Activated T-helper 1 cell treated with anti-CD3 and anti-CD28 coated beads, Interleukin-12 subunit alpha, Interleukin-12 subunit beta, Interleukin-2, Interleukin-4 antibody, amounts not matched to agents 30 ng/mL and 10 ng/mL and 1 ng/mL, durations not matched to agents 14 hours and 24 hours and 36 hours (primary cell): Measurements from ENCODE around the gene CDKN2A. TPM values are rescaled to one million over a fixed set of nuclear protein-coding genes. Genes with fewer than 3 reads are reported as not detected.
A peak's percentile ranks its signal among the peaks of the same experiment; 100 is the strongest.

Experiments used
- DNase-seq: peaks from one replicate; pipeline ENCODE4 v3.0.0; 2021; ENCODE audit warnings: low spot score
- H3K27ac Mint-ChIP-seq: one replicate; pipeline ENCODE4 v1.8.0; 2021; ENCODE audit warnings: mild to moderate bottlenecking, mixed read lengths
- H3K27me3 Mint-ChIP-seq: one replicate; pipeline ENCODE4 v1.8.0; 2022; ENCODE audit warnings: mild to moderate bottlenecking, moderate library complexity, mixed read lengths; ENCODE audit not compliant: insufficient read depth
- H3K36me3 Mint-ChIP-seq: one replicate; pipeline ENCODE4 v1.8.0; 2021; ENCODE audit warnings: low read depth, mixed read lengths
- H3K4me1 Mint-ChIP-seq: one replicate; pipeline ENCODE4 v1.8.0; 2021; ENCODE audit warnings: low read depth, mixed read lengths
- H3K4me3 Mint-ChIP-seq: one replicate; pipeline ENCODE4 v1.8.0; 2021; ENCODE audit warnings: mild to moderate bottlenecking, moderate library complexity, mixed read lengths
- H3K9me3 Mint-ChIP-seq: one replicate; pipeline ENCODE4 v1.8.0; 2021; ENCODE audit warnings: mixed read lengths
- intact Hi-C: fragments of 100-400 bp; cut with micrococcal nuclease; formaldehyde crosslinking; loops from one replicate; pipeline ENCODE4 v1.15.1; 2024
- total RNA-seq: library from RNA; stranded (reverse); gene quantifications from 2 replicates; pipeline ENCODE4 v1.2.3, GENCODE V29; 2022

The CDKN2A gene
- total RNA-seq, 1 donor from 2014 or later = 5.0 TPM

DNA sequence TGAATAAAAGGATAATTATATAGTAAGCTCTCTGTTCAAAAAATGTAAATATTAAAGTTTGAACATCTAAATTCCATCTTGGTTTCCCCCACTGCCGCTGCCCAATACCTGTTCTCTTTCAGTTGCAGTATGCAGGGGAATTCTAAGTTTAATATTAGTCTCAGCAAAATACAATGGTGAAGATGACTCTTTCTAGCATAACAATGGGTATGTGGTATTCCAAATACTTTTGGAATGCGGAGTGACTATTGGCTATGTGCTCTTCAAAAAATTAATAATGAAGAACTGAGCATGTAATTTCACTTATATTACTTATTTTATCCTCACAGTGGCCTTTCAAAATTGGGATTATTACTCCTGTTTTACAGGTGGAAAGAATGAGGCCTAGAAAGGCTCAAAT is 3.8 kb upstream of the CDKN2A start:
- H3K4me3 Mint-ChIP-seq = no peak overlapping the region
- intact Hi-C loops = no loop called here
- H3K9me3 Mint-ChIP-seq = no peaks in the 10 kb centered on the region
- no peak for DNase-seq
- H3K4me1 Mint-ChIP-seq = peaks cover 29% of the 10 kb centered on the region
- peaks cover 14% of the 10 kb centered on the region for H3K36me3 Mint-ChIP-seq
- H3K27ac Mint-ChIP-seq = no peak overlapping the region
- H3K27me3 Mint-ChIP-seq = peaks cover 64% of the 10 kb centered on the region

DNA sequence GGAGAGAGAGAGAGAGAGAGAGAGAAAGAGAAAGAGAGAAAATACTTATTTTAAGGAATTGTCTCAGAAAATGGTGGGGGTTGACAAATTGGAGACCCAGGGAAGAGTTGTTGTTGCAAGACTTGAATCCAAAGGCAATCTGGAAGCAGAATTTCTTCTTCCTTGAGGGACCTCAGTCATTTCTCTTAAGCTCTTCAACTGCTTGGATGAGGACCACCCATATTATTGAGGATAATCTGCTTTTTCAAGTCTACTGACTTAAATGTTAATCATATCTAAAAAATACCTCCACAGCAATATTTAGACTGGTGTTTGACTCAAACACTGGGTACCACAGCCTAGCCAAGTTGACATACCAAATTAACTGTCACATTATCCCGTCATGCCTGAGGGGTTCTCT is 3.3 kb upstream of the CDKN2A start:
- H3K4me3 Mint-ChIP-seq = no peak overlapping the region
- H3K4me1 Mint-ChIP-seq = peaks cover 30% of the 10 kb centered on the region
- intact Hi-C loops = no loop called here
- peaks cover 60% of the 10 kb centered on the region for H3K27me3 Mint-ChIP-seq
- peaks cover 13% of the 10 kb centered on the region for H3K36me3 Mint-ChIP-seq
- H3K27ac Mint-ChIP-seq = no peak overlapping the region
- no peaks in the 10 kb centered on the region for H3K9me3 Mint-ChIP-seq
- no peak for DNase-seq

DNA sequence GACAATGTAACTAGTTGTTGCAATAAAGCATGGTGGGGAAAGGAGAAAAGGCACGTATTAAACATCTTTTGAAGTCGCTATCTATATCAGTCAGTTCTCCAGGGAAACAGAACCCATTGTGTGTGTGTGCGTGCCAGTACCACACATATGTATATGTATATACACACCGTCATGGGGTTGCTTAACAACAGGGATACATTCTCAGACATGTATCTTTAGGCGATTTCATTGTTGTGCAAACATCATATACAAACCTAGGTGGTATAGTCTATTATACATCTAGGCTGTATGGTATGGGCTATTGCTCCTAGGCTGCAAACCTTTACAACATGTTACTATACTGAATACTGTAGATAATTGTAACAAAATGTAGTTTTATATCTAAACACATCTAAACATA is 2.7 kb upstream of the CDKN2A start:
- peaks cover 13% of the 10 kb centered on the region for H3K36me3 Mint-ChIP-seq
- intact Hi-C loops = no loop called here
- no peak for DNase-seq
- H3K9me3 Mint-ChIP-seq = no peaks in the 10 kb centered on the region
- peak overlapping the region; percentile 19 for H3K27ac Mint-ChIP-seq
- peaks cover 54% of the 10 kb centered on the region for H3K27me3 Mint-ChIP-seq
- H3K4me3 Mint-ChIP-seq = peak overlapping the region; percentile 94
- H3K4me1 Mint-ChIP-seq = peaks cover 30% of the 10 kb centered on the region

DNA sequence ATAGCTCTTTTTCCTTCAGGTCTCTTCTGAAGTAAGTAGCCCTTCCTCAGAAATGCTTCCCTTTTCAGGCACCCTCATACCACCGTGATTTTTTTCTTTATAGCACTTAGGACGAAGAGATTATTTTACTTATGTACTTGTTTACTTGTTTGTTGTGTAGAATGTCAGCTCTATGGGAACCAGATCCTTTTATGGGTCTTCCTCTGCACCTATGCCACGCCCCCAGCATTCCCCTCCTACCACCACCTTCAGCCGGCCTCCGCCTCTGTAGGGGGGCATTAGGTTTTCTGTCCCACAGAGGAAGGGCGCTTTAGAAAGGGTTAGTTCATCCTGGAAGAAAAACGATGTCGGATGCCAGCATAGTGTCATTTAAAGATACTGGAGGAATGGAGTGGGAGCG is 2.2 kb upstream of the CDKN2A start:
- Mint-ChIP-seq H3K4me3 (peak overlapping the region; percentile 94), H3K4me1 (peaks cover 32% of the 10 kb centered on the region), H3K36me3 (peaks cover 15% of the 10 kb centered on the region), H3K9me3 (no peaks in the 10 kb centered on the region), H3K27me3 (peaks cover 50% of the 10 kb centered on the region), H3K27ac (peak overlapping the region; percentile 19)
- no peak for DNase-seq
- intact Hi-C loops = no loop called here

DNA sequence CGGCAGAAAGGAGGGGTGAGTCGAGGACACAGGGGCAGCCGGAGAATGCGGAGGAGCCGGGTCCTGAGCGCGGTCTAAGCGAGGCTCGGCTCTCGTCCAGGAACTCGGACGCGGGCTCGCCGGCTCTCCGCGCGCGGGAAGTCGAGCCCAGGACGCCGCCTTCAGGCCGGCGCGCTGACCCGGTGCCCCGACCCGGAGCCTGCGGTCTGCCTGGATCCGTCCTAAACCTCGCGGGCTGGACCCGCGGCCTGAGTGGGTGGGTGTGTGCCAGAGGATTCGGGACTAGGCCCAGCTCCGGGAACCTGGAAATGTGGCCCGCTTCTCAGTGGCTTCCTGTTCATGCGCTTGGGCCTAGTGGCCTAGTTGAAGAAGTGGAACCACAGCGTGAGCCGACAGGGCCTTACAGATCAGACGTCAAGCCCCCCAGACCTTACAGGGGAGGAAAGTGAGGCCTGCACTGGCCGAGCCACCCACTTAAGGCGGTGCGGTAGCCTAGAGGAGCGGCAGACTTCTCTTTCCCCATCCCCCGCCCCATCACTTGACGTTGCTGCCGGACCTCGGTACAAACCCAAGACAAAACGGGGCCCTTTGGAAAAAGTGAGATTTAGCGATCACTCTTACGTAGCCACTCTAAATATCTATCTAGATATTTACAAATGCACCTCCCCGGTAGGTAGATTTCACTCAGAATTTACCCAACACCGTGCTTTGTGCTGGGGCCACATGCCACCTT is 1.6 kb upstream of the CDKN2A start:
- intact Hi-C loops = loop anchor here (1.0 kb wide), 3 partner anchors 9 to 123 kb away; no protein-coding TSS in a partner anchor
- peaks cover 35% of the 10 kb centered on the region for H3K4me1 Mint-ChIP-seq
- peaks cover 17% of the 10 kb centered on the region for H3K36me3 Mint-ChIP-seq
- peak overlapping the region; percentile 94 for H3K4me3 Mint-ChIP-seq
- no peaks in the 10 kb centered on the region for H3K9me3 Mint-ChIP-seq
- peak overlapping the region; percentile 97 for H3K27ac Mint-ChIP-seq
- no peak for DNase-seq
- peaks cover 44% of the 10 kb centered on the region for H3K27me3 Mint-ChIP-seq

DNA sequence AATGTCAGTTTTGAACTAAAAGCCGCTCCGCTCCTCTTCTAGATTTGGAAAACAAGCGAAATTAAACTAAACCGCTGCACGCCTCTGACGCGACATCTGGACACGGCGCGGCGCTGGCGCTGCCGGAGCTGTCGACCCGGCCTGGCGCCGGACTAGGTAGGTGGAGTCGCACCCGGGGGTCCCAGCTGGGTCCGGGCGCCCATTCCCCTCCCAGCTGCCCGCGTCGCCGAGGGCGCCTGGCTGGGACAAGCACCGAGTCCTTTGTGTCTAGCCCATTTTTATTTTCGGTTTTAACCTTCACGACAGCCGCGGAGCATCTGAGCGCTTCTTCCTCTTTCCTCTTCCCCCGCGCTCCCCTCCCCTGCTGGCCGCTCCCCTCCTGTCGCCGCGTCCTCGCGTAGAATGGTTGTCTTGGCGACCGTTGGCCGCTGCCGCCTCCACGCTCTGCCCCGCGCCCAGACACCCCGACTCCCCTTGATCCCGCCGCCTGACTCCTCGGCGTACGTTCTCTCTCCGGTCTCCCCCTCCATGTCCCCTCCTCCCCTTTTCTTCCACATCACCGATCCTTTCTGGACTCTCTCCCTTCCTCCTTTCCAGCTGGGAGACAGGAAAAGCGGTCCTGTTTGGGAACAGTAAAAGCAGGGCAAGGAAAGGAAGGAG is 944 bp upstream of the CDKN2A start:
- DNase-seq = peak; percentile 80
- peaks cover 45% of the 10 kb centered on the region for H3K27me3 Mint-ChIP-seq

DNA sequence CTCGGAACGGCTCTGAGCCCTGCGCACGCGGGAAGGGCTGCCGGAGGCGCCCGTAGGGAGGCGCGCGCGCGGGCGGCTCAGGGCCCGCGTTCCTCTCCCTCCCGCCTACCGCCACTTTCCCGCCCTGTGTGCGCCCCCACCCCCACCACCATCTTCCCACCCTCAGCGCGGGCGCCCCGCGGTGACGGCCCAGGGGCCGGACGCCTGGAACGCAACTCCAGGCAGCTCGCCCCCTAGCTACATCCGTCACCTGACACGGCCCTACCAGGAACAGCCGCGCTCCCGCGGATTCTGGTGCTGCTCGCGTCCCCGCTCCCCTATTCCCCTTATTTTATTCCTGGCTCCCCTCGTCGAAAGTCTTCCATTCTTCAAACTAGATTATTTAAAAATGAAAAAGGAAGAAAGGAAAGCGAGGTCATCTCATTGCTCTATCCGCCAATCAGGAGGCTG is 389 bp upstream of the CDKN2A start, which contains the start of gene CDKN2B-AS1:
CDKN2B-AS1 (plus strand) TSS at position 236 of the 450 bp plus-strand sequence.
- peak within 1 kb of the TSS; percentile 97 for H3K27ac Mint-ChIP-seq
- peaks cover 3% of the 10 kb centered on the region for H3K9me3 Mint-ChIP-seq
- peak within 1 kb of the TSS; percentile 94 for H3K4me3 Mint-ChIP-seq
- peaks cover 26% of the 10 kb centered on the region for H3K36me3 Mint-ChIP-seq
- intact Hi-C loops = loop anchor here (1.0 kb wide), 4 partner anchors 7 to 125 kb away; no protein-coding TSS in a partner anchor
- H3K27me3 Mint-ChIP-seq = peaks cover 45% of the 10 kb centered on the region
- peaks cover 48% of the 10 kb centered on the region for H3K4me1 Mint-ChIP-seq
- peak; percentile 38 for DNase-seq

More for the DNA sequence above, 944 bp upstream of the CDKN2A start:
- H3K27ac Mint-ChIP-seq = peak overlapping the region; percentile 97
- intact Hi-C loops = loop anchor here (1.0 kb wide), 3 partner anchors 8 to 124 kb away; no protein-coding TSS in a partner anchor
- no peaks in the 10 kb centered on the region for H3K9me3 Mint-ChIP-seq
- H3K4me3 Mint-ChIP-seq = peak overlapping the region; percentile 94
- peaks cover 21% of the 10 kb centered on the region for H3K36me3 Mint-ChIP-seq
- peaks cover 42% of the 10 kb centered on the region for H3K4me1 Mint-ChIP-seq

DNA sequence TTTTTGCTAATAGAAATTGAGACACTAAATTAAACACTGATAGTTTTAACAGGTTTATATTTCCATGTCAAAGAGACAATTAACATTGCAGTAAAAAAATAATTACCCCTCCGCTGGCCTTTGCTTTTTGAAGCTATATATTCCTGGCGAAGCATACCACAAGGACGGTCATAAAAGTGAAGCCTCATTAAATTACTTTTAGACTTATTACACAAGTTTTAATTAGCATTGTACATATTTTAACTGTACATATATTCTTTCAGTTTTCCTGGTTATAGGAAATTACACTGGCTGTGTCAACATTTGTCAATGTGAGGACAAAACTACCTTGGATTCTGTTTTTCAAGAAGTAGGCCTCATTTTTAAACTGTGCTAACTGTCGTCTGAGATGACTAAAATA is 1.2 kb downstream of the CDKN2A start:
- intact Hi-C loops = no loop called here
- peaks cover 33% of the 10 kb centered on the region for H3K36me3 Mint-ChIP-seq
- H3K9me3 Mint-ChIP-seq = peaks cover 10% of the 10 kb centered on the region
- no peak for DNase-seq
- H3K27ac Mint-ChIP-seq = peak overlapping the region; percentile 63
- peaks cover 56% of the 10 kb centered on the region for H3K27me3 Mint-ChIP-seq
- H3K4me1 Mint-ChIP-seq = peaks cover 63% of the 10 kb centered on the region
- H3K4me3 Mint-ChIP-seq = peak overlapping the region; percentile 94

DNA sequence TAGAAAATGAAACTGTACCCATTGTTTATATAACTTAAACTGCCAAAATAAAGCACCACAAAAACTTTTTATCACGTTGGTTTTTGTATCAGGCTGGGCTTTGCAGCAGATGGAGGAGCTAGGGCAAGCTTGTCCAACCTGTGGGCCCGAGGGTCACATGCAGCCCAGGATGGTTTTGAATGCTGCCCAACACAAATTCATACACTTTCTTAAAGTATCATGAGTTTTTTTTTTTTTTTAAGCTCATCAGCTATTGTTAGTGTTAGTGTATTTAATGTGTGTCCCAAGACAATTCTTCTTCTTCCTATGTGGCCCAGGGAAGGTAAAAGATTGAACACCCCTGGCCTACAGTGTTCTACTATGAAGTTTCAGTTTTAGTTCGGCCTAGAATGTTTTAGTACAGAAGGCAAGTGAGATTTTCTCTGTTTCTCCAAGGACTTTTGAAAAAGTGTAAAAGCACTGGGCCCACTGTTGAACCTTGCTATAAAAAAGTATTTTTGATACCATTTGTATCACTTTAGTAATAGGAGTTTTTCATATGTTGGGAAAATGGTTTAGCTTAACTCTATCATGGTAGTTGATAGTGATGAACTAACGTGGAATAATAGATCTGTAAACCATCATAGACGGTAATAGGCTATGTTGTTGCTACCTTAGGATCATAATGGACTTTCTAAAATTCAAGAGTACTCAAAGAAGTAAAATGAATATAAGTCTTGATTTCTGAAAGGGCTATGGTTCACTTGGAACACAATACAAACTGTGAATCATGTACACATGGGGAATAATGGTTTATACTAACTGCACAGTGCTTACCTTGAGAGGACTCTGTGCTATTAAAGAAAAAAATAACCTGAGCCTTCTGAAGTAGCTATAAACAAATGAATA is 2.9 kb downstream of the CDKN2A start:
- Mint-ChIP-seq H3K27ac (no peak overlapping the region), H3K4me3 (no peak overlapping the region), H3K36me3 (peaks cover 24% of the 10 kb centered on the region), H3K27me3 (peaks cover 52% of the 10 kb centered on the region), H3K4me1 (peaks cover 67% of the 10 kb centered on the region), H3K9me3 (peaks cover 10% of the 10 kb centered on the region)
- intact Hi-C loops = loop anchor here (2.0 kb wide), 1 partner anchor 17 kb away; no protein-coding TSS in a partner anchor
- no peak for DNase-seq

DNA sequence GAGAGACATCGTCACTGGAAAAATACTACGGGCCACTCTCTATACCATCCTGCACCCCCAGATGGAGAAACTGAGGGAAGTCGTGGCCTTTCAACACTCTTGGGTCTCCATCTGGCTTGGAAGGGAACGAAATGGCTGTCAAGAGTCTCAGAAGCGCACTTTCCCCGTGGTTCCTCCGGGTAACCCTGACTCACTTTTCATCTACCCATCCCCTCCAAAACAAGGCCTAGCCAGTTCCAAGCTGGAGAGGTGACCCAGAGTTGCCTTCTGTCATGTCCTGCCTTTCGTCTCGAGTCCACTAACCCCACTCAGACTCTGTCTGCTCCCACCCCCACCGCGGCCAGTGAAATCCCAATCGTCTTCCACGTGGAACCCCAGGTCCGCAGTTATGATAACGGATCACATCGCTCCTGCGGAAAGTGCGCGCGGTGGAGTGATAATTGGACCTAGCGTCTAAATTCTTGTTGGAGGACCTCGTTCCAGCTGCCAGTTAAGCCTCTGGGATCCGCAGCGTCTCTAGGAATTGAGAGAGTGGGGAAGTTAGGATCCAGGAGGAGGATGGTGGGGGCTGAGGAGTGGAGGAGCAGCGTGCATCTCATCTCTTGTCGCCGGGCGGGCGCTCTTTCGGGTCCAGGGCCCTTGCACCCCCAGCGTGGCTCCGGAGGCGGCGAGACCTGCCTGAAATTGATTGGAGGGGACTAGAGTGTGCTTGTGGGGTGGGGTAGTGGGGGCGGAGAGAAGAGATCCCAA is 4.6 kb downstream of the CDKN2A start:
- Mint-ChIP-seq H3K36me3 (peaks cover 20% of the 10 kb centered on the region), H3K4me3 (peak overlapping the region; percentile 47), H3K4me1 (peaks cover 57% of the 10 kb centered on the region), H3K27me3 (peaks cover 50% of the 10 kb centered on the region), H3K9me3 (peaks cover 10% of the 10 kb centered on the region), H3K27ac (no peak overlapping the region)
- intact Hi-C loops = loop anchor here (2.0 kb wide), 1 partner anchor 15 kb away; no protein-coding TSS in a partner anchor
- no peak for DNase-seq

DNA sequence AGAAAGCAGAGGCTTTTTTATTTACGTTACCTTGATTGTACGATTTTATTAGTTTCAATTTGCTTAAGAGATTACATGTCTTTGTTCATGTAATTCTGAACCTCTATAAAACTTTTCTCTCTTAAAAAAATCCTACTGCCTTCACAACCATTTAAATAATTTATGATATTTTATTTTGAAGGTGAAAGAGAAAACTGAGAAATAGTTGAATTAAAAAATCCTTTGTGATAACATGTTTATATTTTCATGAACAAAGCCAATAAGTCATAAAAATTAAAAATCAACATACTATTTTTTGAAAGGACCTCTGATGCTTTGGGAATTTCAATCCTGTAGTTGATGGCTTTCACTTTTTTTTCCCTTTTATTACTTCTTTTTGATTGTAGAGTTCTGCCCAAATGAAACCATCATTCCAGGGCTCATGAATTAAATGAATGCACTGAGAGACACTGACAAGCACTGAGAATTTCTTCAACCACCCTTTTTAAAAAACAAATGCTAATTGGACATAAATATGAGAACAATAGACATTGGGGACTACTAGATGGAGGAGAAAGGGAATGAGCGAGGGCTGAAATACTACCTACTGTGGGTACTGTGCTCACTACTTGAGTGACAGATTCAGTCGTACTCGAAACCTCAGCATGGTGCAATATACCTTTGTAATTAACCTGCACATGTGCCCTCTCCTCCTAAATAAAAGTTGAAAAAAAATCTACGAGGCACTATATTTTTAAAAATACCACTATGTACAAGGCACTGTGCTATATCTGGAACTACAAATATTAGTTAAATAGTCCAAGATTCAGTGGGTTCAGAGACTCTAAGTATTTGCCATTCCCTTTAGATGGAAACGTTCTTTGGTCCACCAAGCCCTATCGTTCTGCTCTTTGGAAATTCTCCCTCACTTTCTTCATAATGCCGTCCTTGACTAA is 5.9 kb downstream of the CDKN2A start:
- Mint-ChIP-seq H3K27ac (no peak overlapping the region), H3K4me1 (peaks cover 51% of the 10 kb centered on the region), H3K9me3 (peaks cover 10% of the 10 kb centered on the region), H3K27me3 (peaks cover 58% of the 10 kb centered on the region), H3K4me3 (no peak overlapping the region), H3K36me3 (peaks cover 22% of the 10 kb centered on the region)
- intact Hi-C loops = no loop called here
- DNase-seq = no peak
